ENCODE results near the gene NGDN.
A peak's percentile ranks its signal among the peaks of the same experiment; 100 is the strongest.

Gene NGDN

DNA sequence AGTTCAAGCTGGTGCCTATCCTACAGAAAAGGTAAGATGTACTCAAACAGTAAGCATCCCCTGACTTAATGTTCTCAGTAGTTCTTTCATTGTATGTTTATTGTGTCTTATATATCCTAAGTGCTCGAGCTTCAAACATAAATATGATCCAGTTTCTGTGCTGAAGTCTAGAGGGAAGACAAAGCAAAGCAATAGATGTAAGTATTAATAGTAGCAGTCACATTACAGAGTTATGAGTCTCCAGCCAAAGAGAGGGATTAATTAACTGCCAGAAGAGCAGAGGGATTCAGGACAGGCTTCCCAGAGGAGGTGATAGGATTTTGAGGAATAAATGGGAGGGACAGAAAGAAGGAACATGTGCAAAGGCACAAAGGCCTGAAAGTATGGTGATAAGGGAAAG, 1.4 kb downstream of the NGDN start:
- DNase-seq (ENCODE audit: low spot score): no peak

DNA sequence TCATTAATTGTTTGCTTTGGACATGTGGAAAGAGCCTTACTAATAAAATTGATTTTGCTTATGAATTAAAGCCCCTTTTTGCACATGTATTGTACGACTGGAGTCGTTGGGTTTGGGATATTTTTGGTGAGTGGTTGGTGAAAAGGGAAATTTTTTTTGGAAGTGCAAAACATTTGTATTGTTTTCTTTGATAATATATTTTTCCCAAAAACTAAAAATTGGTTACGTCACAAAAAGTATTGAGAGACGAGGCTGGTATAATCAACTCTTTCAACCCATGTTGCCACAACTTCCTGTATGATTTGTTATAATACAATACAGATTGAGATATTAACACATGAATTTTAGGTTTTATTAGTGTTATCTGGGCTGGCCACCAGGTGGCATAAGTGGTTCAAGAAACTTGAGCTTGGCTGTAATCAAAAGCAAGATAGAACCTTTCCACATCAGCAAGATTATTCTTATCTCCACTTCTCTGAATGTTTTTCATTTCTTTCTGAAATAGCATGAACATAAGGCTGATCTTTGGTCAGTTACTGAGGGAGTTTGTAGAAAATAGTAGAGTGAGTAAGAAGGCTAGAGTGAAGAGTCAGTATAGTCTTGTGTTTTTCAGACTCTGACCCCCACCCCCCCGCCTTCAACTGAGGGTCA, 8.7 kb downstream of the NGDN start:
- peak; percentile 86 for DNase-seq (ENCODE audit: low spot score)

DNA sequence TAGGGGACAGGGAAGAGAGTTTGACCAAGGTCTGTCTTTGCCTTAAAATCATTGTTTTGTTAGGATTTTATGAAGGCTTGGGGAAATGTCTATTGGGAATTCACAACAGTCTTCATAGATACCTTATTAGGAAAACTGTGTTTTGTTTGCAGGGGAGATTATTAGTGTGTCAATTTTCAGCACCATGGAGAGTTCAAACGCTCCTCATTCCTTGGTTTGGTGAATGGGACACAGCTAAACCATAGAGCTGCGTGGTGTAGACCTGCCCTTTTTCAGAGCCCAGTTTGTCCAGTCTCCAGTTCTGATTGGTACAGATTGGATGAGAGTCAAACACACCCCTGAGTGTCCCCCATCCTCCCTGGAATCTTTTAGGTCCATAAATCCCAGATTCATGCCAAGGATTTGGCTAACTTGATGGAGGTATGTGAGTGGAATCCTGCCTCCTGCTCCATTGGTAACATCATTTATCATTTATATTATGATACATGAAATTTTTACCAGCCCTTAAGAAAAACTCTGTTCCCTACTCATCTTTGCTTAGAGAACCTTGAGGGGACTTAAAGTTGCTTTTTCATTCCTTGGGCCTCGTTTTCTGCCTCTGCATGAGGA, 12.0 kb downstream of the NGDN start:
- no peak for DNase-seq (ENCODE audit: low spot score)

DNA sequence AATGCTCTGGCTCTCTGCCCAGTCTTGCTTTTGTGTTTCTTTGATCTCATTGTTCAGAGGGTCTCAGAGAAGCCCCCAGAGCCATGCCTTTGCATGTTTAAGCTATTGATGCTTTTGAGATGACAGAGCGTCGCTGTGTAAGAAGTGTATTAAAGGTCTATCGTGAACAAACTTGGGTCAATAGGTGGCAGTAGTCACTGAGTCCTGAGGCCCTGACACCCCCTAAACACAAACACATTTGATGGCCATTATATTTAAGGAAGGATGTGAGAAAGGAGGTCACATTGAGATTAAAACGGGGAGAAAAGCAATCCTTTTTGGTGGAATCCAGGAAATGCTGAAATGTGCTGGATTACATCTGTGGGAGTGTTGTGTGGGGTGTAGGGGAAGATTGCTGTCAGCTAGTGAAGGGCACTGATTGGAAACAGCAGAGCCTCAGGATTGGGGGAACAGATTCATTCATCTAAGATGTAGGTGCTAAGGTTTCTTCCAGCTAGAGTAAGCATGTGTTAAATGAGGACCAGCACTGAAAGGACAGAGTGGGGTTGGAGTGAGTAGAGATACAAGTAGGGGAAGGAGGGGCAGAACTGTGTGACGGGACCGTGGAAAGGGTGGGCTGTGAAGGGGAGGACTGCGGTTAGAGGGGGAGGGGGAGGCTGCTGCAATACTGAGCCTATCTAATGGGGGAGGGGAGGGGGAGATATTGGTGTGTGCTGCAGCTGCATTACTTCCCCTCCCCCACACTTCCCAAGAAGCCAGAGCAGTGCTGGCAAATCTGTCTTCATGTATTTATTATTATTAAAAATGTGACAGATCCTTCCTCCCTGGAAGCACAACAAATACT, 12.7 kb downstream of the NGDN start:
- peak; percentile 11 for DNase-seq (ENCODE audit: low spot score)

DNA sequence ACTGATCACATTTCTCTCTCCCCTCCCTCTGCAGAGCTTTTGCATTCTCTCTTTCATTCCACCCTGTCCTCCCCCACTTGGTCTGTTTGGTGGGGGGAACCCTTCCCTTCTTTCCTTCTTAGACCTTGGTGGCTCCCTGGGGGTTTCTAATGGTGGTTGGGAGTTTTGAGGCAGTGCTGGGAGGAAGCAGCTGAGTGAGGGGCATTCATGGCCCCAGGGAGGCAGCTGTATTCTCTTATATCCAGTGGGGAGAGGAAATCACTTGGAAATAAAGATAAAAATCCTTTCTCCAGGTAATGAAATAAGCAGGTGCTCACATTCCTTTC, 13.3 kb downstream of the NGDN start:
- DNase-seq (ENCODE audit: low spot score): no peak

DNA sequence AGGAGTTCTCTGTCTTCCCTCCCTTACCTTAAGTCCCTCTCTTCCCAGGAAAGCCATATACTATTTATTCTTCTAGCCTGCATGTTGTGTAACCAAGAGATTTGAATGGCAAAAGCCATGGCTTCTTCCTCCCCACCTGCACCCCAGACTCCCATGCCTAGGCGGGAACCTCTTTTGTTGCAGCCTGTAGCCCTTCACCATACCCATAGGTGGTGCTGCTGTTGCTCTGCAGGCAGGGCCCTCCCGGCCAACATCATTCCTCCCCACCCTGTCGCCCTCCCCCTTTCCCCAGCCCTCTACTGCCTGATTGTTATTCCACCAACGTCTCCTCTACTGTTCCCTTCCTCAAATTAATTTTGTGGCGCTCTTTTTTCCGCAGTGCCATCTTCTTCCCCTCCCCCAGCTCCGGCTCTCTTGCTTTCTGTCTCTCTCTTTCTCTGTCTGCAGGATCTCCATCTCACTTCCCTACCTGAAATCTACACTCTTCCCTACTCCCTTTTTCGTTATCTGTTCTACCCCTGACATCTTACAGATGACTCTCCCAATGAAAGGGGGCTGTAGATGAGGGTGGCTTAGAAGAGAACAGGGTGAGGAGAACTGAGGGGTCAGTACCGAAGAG, 13.8 kb downstream of the NGDN start:
- DNase-seq (ENCODE audit: low spot score): peak; percentile 60

DNA sequence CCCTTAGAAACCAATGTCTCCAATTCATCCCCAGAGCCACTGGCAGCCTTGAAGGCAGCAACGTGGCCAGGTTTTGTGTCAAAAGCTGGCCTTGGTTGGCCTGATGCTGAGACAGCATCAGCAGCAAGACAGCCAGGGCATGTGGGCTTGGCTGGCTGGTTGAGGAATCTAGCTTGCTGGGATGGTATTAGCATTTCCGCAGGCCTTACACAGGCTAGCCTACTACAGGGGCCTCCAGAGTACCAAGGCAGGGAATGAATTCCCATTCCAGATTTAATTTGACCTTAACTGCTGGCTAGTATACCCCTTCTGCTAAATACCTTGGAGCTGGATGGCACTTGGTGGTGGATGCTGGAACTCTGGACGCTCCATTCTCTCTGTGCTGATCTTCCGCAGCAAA, 15.8 kb downstream of the NGDN start:
- DNase-seq (ENCODE audit: low spot score): no peak

DNA sequence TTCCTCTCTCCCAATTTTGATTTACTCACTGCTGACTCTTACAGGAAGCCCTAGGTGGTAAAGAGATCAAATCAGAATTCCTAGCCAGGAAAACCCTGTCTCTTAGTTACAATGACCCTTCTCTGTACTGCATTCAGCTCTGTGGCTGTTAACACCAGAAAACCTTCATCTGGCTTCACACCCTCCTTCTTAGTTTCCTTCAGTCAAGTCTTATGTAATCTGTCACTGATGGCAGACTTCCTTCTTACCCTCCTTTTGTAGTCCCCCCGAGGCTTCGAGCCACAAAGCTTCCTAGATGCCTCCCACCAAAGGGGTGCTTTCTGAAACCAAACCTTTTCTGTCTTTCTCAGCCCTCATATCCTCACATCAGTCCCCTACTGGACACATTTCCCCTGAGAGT, 16.5 kb downstream of the NGDN start:
- no peak for DNase-seq (ENCODE audit: low spot score)

DNA sequence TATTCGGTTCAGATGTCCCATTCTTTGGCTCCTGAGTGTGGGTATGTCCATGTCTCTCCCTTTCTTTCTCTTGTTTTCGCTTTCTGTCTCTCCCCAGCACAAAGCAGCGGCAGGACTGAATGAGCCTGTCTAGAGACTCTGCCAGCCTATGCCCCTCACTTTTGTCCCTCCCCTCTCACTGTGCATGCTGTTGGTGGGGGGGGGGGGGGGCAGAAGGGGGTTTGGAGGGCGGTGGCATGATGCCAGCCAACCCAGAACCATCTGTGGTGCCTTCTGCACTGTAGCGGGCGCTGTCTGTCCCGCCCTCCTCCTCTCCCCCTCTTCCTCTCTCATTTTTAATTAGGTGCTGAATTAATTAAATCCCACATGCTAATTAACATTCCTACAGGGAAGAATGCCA, 17.7 kb downstream of the NGDN start:
- DNase-seq (ENCODE audit: low spot score): no peak

DNA sequence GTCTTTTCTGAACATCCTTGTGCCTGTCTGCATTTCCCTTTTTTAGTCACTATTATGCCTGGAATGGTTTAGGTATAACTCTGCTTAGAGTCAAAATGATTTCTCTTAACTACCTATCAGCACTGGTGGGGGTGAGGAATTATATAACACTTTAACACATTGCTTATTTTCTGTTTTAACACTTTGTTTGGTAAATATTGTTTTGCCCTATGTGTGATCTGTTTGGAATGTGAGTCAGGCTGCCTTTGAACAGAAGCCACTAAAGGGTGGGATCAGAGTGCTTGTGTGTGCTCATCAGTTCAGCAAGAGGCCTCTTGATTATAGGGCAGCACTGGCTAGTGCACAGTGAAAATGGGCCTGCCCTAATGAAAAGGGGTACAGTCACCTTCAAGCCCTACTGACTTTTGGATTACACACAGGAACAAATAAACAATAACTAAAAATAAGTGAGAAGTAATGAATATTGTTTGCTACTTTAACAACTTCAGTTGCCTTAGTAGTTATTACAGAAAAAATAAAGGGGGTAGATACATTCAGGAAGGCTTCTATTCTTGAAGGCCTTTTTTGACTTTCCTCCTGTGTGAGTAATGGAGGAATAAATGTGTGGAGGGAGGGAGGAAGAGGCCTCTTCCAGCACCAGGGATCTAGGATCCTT, 23.2 kb downstream of the NGDN start:
- no peak for DNase-seq (ENCODE audit: low spot score)

DNA sequence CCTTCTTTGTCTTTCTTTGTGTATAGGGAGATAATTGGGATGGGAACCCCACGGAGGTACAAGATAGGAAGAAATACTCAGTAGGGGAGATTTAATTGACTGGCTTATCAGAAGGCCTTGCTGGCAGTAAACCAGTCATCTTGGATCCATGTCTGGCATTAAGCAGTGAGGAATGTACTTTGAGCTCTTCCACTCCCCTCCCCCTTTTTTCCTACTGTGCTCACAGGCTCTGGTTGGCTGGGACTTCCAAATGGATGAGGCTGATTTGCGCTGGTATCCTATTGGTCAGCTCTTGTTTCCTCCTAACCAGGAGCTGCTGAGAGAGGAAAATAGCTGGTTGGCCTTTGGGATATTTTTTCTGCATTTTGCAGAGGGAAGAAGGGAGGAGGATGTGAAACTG, 24.7 kb downstream of the NGDN start:
- no peak for DNase-seq (ENCODE audit: low spot score)

DNA sequence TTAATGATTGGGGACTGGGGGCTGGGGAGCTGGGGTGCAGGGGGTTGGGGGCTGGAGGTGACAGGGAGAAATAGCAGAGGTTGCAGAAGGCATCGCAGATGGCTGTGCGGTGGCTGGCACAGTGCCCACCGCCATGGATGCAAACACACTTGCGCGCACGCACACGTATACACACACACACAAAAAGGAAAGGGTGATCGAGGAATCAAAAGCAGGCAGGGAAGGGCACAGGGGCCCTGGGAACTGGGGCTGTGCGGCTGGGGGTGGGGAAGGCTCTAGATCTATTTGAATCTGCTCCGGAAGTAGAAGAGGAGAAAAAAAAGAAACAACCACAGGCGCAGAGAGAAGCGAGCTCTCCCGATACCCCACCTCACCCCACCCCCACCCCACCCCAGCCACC, 42.7 kb downstream of the NGDN start:
- DNase-seq (ENCODE audit: low spot score): no peak

DNA sequence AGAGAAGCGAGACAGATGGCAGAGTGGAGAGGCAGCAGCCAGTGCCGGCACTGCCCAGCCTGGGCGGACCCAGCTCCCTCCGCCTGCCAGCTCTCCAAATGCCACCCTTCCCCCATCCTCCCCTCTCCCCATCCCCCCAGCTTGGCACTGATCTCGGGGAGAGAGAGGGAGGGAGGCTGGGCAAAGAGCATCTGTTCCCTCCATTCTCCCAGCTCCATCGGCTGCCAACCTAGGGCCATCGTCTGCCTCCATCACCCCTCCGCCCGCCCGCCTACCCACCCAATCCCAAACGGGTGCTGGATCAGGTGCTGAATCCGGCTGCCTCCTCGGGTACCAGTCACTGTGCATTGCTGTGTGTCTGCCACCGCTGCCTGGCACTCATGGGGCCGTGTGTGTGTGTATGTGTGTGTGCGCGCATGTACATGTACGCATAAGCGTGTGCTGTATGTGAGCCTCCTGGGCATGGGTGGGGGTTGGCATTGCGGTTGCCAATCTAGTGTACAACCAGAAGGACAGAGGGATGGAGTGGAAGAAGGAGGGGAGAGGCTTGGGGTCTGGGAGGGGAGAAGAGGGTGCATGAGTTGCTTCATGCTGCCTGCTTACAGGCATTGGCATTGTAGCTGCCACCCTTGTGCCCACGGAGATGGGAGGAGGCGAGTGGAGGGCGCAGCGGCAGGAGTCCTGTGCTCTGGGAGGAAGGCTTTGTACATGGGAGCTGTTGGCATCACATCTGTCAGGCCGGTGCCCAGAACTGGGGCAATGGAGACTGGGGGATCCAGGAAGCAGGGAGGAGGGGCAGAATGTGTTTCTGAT, 43.7 kb downstream of the NGDN start:
- DNase-seq (ENCODE audit: low spot score): no peak

DNA sequence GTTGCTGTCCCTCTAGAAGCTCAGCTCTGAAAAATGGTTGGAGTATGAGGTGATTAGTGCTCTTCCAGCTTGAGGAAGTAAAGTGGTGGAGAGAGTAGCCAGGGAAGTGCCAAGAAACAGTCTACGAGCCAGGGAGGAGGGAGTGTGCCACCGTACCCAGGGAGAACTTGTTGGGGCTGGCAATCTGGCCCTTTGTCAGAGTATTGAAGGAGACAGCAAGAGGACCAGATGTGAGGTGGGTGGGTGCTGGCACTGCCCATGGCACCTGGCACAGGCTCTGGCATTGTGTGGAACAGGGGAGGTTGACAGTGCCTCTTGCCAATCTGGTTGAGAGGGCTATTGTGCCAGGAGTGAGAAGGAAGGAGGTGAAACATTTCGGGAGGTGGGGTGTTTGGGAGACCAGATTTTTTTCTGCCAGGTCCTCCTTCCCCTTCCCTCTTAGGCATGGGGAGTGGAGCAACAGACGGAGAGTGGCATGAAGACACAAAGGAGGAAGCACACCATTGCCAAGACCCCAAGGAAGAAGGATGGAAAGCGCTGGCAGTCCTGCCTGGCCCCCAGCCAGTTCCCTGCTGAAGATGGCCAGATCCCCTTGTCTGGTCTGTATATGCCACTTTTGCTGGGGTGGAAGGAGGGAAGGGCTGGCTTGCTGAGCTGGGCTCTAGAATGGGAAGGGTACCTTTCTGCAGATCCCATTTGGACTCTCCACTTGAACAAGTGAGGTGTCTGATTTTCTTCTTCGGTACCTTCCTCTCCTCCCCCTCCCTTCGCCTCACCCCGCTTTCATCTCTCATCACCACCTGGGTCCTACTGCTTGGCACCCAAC, 44.5 kb downstream of the NGDN start:
- no peak for DNase-seq (ENCODE audit: low spot score)

DNA sequence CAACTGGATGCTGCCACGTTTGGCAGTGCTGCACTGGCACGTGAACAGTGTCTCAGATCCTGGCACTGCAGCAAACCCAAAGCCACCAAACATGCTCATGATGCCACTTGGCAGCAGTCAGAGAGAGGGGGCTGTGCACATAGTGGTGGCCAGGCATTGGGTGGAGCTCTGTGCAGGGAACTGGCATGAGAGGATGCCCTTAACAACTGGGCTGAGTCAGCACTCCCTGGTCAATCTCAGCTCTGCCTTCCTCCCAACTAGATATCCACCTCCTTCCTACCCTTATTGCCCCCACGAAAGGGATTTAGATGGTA, 45.1 kb downstream of the NGDN start:
- DNase-seq (ENCODE audit: low spot score): no peak

DNA sequence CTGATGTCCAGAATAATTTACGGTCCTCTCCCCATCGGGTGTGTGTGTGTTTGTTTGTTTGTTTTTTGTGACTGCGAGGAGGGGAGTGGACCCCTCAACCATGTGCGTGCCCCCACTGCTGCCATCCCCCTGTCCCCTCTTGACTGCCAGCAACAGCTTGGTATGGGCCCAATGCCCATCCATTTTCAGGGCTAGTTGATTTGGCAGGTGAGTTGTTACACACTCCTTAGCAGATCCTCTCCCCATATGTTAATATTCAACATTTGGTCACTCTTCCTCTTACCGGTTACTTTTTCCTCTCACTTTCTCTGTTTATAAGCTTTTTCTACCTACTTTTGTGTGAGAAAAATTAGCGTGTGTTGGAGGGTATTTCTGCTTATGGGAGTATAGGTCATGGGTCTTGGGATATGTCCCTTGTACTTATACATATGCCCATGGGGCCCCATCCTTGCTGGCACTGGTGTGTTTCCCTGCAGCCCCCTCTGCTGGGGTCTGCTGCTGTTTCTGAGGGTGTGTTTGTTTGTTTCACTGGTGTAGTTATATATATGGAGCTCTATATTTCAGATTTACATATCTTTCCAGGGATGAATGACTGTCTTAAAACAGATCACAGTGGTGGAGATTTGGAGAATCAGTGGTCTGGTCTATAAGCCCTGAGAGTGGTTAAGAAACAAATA, 48.3 kb downstream of the NGDN start:
- DNase-seq (ENCODE audit: low spot score): no peak

DNA sequence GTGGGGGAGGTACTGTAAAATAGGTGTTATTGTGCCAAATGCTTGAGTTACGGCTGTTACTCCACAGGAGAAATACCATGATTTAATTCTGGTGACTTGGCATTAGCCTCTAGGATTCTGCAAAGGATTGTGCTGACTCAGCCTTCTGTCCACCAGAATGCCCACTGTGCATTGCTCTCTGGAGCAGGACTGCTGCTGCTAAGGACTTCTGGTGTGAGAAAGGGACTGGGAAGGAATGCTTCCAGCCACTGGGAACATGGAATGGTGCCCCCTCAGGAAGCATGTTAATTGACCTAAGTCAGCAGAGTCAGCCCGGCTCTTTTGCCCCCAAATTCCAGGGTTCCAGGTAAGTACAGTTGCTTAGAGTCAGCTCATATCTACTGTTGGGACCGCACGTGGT, 49.2 kb downstream of the NGDN start:
- DNase-seq (ENCODE audit: low spot score): no peak

DNA sequence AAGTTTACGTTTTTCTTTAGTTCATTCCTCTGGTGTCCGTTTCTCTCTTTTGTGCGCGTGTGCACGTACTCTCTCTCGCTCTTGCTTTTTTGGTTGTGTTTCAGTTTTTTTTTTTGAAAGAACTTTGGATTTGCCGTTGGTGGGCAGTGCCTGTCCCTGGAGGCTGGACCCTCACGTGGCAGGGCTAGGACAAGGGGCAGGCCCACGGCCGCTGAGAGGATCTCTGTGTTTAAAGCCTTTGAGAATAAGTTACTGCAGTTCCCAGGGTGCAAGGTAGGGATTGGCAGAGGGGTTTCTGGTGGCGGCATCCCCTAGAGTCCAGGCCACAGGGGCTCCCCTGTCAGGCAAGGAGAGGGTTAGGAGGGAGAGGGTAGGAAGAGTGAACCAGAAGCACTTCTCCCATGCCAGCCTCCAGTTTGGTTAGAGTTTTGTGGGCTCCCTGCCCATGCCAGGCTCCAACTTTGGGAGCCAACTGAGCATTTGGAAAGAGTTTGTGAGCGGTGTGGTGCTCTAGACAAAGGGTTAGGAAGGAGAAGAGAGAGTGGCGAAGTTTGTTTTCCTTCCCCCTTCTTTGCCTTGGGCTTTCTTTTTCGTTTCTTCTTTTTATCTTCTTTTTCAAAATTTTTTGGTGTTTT, 51.5 kb downstream of the NGDN start:
- no peak for DNase-seq (ENCODE audit: low spot score)

DNA sequence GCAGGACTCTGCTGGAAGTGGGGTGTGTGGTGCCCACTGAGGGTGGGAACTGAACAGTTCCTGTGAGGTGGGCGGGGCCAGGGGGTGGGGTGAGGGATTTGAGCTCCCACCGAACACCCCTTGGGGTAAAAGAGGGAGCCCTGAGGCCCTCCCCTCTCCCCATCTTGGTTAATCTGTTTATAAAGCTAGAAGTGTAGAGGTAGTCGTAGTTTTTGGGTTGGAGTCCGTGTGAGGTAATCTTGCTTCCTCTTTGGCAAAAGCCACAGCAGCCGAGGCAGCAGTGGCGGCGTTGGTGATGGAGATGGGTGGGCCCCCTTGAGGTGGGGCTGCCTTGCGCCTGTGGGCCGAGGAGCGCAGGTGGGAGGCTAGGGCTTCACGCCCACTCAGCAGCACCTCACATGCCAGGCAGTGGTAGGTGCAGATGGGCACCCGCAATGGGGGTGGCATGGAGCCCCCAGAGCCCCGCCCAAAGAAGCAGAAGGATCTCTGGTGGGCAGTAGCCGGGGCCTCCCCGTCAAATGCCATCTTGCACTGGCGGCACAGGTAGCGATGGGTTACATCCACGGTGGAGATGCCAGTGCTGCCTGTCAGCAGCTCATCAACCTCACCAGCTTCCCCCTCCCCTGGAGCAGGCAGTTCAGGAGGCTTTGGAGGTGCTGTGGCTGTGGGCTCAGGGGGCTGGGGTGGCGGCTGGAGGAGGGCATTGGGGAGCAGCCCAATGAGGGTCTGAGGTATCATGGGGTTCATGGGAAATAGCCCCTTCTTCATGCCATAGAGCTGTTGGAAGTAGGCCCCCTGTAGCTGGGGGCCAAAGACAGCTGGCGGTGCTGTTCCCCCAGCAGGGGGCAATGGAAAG, 52.5 kb downstream of the NGDN start:
- no peak for DNase-seq (ENCODE audit: low spot score)

Measured in NAMALWA (cell line).